Measurements from ENCODE around the gene KLK15.

Gene KLK15

GRCh38 chr19:50830266-50831025, 2.9 kb downstream of the KLK15 start:
- TF ChIP-seq FOXP2 (optimal IDR thresholded peaks at IDR 0.05; ENCODE audit: borderline replicate concordance, extremely low read depth, extremely low read length, insufficient read depth), result no peak
- TF ChIP-seq POLR2AphosphoS5 (IDR thresholded peaks at IDR 0.05; ENCODE audit: low read depth, low read length), result no peak
- no peak for TF ChIP-seq TAF1 (IDR thresholded peaks at IDR 0.05; ENCODE audit: borderline replicate concordance, insufficient read depth, low read length)
- TF ChIP-seq REST (IDR thresholded peaks at IDR 0.05; ENCODE audit: insufficient read depth in 1 of 2, low read depth in 2 of 2, low read length in 2 of 2), result no peak
- TF ChIP-seq SIN3A (IDR thresholded peaks at IDR 0.05; ENCODE audit: borderline replicate concordance, insufficient read depth, low read length), result no peak

GRCh38 chr19:50829801-50830200, 3.6 kb downstream of the KLK15 start:
- TF ChIP-seq POLR2AphosphoS5 (IDR thresholded peaks at IDR 0.05; ENCODE audit: low read depth, low read length) (no peak), FOXP2 (optimal IDR thresholded peaks at IDR 0.05; ENCODE audit: borderline replicate concordance, extremely low read depth, extremely low read length, insufficient read depth) (no peak), SIN3A (IDR thresholded peaks at IDR 0.05; ENCODE audit: borderline replicate concordance, insufficient read depth, low read length) (no peak), REST (IDR thresholded peaks at IDR 0.05; ENCODE audit: insufficient read depth in 1 of 2, low read depth in 2 of 2, low read length in 2 of 2) (no peak), TAF1 (IDR thresholded peaks at IDR 0.05; ENCODE audit: borderline replicate concordance, insufficient read depth, low read length) (no peak)

- TF ChIP-seq SIN3A (IDR thresholded peaks at IDR 0.05; ENCODE audit: borderline replicate concordance, insufficient read depth, low read length), result no peak
Measured at GRCh38 chr19:50827476-50827875, 5.9 kb downstream of the KLK15 start.

GRCh38 chr19:50826492-50827240, 6.7 kb downstream of the KLK15 start:
- TF ChIP-seq REST (IDR thresholded peaks at IDR 0.05; ENCODE audit: insufficient read depth in 1 of 2, low read depth in 2 of 2, low read length in 2 of 2) (no peak), POLR2AphosphoS5 (IDR thresholded peaks at IDR 0.05; ENCODE audit: low read depth, low read length) (no peak), FOXP2 (optimal IDR thresholded peaks at IDR 0.05; ENCODE audit: borderline replicate concordance, extremely low read depth, extremely low read length, insufficient read depth) (no peak), TAF1 (IDR thresholded peaks at IDR 0.05; ENCODE audit: borderline replicate concordance, insufficient read depth, low read length) (no peak), SIN3A (IDR thresholded peaks at IDR 0.05; ENCODE audit: borderline replicate concordance, insufficient read depth, low read length) (no peak)

- TF ChIP-seq TAF1 (IDR thresholded peaks at IDR 0.05; ENCODE audit: borderline replicate concordance, insufficient read depth, low read length) (no peak), SIN3A (IDR thresholded peaks at IDR 0.05; ENCODE audit: borderline replicate concordance, insufficient read depth, low read length) (no peak), FOXP2 (optimal IDR thresholded peaks at IDR 0.05; ENCODE audit: borderline replicate concordance, extremely low read depth, extremely low read length, insufficient read depth) (no peak), POLR2AphosphoS5 (IDR thresholded peaks at IDR 0.05; ENCODE audit: low read depth, low read length) (no peak), REST (IDR thresholded peaks at IDR 0.05; ENCODE audit: insufficient read depth in 1 of 2, low read depth in 2 of 2, low read length in 2 of 2) (no peak)
Measured at GRCh38 chr19:50823389-50824042, 9.9 kb downstream of the KLK15 start, which contains the start of gene KLK1. Gene KLK1 (minus strand): TSS chr19:50823787. CDS start chr19:50823748, 39 bp downstream.

All from PFSK-1 (cell line).